ENCODE results near the gene UNC80. TPM values are rescaled to one million over a fixed set of nuclear protein-coding genes. Genes with fewer than 3 reads are reported as not detected.

Gene UNC80
- total RNA-seq, 1 experiment from 2014 or later = under 0.01 TPM

DNA sequence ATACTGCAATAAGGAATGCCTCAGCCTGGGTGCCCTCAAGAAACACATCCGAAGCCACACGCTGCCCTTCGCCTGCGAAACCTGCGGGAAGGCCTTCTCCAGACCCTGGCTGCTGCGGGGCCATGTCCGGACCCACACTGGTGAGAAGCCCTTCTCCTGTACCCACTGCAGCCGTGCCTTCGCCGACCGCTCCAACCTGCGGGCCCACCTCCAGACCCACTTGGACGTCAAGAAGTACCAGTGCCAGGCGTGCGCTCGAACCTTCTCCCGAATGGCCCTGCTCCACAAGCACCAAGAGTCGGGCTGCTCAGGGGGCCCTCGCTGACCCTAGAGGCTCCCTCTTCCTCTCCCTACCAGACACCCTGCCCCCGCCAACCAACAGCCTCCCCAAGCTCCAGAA lies 37.6 kb downstream of the UNC80 start:
- DNase-seq (ENCODE audit: low read depth) = no peak

DNA sequence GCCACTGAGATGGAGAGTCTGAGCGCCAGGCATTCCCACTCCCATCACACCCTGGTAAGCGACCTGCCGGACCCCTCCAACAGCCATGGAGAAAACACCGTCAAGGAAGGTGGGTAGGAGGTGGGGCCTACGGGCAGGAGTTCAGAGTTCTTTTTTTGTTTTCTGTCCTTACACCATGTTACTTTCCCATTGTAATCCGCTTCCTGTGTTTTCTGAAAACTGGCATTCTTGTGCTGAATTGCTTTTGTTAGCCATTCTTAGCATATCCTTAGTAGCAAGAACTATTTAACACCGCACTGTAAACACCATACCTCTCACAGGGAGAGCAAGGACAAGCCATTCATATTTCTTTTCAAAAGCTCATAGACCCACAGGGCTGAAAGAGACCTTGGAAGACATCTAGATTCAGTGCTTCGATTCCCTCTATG lies 46.2 kb downstream of the UNC80 start:
- no peak for DNase-seq (ENCODE audit: low read depth)

DNA sequence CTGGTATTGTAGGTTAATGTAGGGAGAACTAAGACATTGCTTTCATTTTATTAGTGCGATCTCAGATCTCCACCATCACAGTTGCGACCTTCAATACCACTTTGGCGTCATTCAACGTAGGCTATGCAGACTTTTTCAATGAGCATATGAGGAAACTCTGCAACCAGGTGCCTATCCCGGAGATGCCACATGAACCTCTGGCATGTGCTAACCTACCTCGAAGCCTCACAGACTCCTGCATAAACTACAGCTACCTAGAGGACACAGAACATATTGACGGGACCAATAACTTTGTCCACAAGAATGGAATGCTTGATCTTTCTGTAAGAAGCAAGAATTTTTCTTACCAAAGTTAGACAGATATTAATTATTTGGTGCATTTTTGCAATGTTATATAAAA lies 47.3 kb downstream of the UNC80 start:
- DNase-seq (ENCODE audit: low read depth) = no peak

DNA sequence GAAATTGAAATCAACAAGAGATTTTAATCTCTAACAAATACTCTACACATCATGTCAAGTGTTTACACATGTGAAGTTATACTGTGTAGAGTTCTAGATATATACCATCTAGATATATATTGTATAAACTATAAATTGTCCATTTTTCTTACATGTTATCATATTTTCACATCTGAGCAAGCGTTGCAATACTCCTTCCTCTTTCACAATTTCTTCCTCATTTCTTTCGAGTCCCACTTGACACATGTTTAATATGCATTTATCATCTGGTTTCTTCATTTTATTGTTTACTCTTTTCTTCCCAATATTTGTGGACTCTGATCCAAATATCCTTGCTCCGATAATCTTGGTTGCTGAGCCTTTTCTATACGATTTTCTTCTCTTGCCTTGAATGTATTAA lies 50.2 kb downstream of the UNC80 start:
- DNase-seq (ENCODE audit: low read depth) = no peak

DNA sequence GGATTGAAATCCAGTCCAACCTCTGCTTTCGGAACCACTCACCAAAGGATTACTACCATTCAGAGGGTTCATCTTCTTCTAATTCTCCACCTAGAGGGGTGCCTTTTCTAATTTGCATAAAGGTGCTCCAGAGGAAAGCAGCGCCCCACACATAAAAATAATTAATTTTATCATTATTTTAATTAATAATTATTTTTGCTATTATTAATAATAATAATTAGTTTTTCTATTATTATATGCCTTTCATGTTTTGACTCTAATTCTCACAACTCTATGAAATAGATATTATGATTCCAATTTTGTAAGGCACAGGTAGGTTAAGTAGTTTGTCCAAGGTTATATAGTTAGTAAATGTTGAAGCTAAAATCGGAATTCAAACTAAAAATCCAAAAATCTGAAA lies 51.9 kb downstream of the UNC80 start:
- no peak for DNase-seq (ENCODE audit: low read depth)

DNA sequence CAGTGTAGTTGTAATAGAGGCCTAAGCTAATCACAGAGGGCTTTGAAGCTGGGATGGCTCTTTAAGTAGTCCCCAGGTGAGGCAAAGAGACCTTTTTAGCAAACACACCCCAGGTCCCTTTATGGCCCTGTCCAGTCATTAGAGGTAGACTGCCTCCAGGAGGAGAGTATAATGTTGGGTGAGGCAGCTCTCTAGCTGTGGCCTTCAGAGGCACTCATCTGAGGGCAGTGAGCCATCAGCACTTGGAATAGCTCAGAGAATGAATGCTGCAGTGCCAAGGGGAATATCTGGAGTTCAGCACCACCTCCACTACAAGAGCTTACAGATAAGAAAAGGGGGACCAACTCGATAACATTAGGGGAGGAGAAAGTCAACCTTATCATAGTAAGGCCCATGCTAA lies 52.8 kb downstream of the UNC80 start:
- DNase-seq (ENCODE audit: low read depth) = no peak

DNA sequence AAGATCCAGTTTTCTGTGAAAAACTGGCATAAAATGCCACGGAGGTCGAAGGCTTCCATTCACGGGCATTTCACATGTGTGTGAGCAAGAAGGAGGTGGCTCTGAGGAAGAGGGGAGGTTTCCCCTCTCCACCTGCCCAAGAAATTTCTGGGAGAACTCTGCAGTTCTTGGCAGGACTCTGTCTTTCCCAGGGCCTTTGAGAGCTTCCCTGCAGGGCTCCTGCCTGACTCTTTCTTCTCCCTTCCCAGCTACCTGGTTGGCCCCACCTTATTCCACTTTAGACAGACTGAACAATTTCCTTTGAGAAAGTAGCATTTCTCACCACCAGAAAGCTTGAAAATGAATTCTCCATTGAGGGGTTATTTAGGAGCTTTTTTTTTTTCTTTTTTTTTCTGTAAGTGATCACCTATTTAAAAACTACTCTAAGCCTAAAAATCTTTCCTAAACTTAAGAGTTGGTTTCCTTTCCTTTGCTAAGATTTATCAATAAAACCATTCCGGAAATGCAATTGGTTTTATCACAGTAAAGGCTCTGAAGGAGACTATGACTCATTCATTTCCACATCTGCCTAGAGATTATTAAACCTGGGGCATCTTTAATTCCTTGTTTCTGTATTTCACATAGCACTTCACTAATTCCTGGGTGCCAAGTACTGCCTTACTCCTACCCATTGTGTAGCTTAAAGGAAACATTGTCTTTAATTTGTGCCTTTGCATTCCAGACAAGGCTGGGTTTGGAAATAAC lies 59.3 kb downstream of the UNC80 start:
- no peak for DNase-seq (ENCODE audit: low read depth)

DNA sequence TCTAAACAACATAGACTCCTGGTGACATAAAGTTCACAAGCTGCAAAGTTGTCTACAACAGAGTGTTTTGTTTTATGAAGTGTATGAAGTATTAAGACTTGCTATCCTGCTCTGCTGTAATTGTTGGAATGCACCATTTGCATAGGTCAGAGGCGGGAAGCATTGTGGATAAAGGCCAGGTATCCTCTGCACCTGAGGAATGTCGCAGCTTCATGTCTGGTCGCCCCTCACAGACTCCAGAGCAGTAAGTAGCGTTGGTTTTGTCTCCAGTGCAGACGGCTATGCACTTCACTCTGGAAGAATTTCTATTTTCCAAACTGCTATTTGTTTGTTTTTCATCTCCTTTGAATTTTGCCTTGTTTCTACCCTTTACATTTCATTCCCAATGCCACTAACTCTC lies 63.1 kb downstream of the UNC80 start:
- DNase-seq (ENCODE audit: low read depth) = no peak

DNA sequence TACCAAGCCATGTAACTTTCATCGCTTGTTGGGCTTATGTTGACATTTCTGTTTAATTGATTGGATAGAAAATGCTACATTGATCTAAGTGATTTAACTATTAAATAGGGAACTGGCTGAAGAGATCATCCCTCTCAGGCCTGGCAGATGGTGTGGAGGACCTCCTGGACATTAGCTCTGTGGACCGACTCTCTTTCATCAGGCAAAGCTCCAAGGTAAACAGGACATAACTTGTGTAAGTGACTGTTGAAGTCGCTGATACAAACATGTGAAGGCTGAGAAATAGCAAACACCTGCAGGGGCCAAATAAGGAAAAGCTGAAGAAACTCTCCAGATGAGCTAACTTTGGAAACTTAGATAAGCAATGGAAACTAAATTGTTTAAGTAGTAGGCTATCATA lies 68.8 kb downstream of the UNC80 start:
- DNase-seq (ENCODE audit: low read depth) = no peak

DNA sequence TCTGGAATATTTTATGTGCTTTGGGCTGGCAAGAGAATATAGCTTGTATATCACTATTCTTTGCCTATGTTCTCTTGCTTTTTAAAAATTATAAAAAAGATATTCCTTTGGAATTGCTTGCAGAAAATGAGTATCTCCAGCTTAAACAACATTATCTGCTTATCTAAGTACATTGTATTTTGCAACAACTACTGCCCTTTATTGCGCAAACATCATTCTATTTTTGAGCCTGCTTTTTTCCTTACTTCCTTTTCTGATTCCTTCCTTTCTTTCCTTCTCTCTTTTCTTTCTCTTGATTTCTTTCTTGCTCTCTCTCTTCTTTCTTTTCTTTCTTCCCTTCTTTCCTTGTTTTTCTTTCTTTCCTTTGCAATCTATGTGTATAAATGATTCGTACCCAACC lies 74.0 kb downstream of the UNC80 start:
- no peak for DNase-seq (ENCODE audit: low read depth)

DNA sequence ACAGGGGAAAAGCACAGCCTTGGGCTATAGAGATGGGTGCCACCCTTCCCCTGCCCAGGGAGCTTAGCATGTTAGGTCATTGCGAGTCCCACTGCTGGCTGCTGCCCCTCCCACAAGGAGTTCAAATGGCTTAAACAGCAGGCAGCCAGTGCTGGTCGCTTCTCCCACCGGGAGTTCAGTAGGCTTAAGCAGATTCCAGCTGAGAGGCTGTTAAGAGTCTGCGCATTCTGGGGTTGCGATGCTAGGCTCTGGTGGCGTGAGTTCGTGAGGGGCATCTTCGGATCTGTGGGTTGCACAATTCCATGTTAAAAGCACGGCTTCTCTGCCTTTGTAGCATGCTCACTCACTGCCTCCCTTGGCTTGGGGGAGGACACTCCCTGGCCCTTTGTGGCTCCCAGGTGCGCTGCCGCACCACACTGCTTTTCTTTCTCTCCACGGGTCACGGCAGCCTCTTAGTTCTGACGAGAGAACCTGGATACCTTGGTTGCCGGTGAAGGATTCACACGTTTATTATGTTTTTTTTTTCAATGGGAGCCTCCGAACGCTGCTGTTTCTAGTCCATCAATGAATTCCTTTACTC lies 93.2 kb downstream of the UNC80 start:
- DNase-seq (ENCODE audit: low read depth) = no peak

DNA sequence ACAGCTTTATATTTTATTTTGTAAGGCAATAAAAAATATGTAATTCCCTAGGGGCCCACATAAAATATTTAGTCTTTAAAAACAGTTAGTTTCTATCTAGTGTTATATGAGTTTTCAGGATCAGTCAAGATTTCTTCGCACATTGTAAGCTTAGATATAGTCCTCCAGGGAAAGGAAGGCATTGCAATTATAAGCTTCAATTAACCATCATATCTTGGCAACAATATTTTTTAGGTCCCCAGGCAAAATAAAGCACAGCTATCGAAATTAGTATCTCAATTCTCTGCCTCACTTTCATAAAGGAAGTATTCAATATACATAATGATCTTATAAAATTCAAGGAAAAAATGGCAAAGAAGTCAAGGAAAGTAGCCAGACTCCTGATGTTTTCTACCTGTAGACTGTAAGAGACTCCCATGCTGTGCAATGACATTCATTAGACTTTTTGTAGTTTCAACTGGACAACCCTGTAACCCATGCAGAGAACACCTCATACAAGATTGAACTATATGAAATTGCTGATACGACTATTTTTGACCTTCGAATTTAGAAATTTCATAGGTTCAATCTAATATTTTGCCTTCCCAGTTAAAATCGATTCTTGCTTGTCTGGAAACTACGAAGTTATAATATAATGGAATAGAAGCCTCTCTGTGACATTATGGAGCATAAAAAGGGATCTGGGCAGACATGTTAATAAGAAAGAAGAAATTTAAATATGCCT lies 96.8 kb downstream of the UNC80 start:
- DNase-seq (ENCODE audit: low read depth) = no peak

DNA sequence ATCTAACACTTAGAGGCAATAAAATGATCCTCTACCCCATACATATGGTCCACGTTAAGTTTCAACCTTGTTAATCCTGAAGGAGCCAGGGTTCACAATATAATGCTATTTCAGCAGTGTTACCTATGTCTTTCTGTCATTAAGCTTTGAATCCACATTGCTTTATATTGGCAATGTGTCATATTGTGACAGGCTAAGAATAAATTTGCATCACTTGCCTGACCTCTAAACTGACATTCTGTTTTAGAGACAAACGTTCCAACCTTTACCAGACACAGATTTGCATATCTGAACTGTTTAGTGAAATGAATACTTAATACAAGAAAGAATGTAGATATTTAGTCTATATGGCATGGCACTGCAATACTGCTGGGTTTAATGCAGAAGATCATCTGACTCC lies 98.4 kb downstream of the UNC80 start:
- no peak for DNase-seq (ENCODE audit: low read depth)

DNA sequence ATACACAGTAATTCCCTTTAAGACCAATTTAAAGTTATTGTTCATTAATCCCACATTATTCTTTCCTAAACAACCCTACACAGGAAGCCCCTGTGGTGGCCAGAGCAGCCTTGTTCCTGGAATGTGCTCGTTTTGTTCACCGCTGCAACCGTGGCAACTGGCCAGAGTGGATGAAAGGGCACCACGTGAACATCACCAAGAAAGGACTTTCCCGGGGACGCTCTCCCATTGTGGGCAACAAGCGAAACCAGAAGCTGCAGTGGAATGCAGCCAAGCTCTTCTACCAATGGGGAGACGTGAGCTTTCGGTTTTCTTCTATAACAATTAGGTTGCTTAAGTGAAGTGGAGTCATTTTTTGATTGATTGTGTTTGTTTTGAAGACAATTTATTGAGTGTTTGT lies 101.0 kb downstream of the UNC80 start:
- DNase-seq (ENCODE audit: low read depth) = peak; percentile 78

DNA sequence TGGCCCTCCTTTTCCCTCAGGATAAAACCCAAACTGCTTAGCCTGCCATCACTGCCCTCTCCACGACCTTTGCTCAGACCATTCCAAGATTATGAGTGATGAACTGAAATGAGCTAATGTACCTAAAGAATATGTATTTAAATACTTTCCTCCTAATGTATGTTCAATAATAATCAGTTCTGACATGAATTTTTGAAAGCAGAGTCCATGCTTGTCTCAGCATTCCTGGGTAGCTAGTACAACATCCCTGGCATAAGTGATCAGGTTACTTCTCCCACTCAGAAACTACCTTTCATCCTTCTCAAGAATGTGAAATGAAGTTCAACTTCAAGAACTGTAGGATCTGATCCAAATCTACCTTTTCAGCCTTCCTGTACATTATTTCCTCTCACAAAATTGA lies 103.6 kb downstream of the UNC80 start:
- DNase-seq (ENCODE audit: low read depth) = no peak

DNA sequence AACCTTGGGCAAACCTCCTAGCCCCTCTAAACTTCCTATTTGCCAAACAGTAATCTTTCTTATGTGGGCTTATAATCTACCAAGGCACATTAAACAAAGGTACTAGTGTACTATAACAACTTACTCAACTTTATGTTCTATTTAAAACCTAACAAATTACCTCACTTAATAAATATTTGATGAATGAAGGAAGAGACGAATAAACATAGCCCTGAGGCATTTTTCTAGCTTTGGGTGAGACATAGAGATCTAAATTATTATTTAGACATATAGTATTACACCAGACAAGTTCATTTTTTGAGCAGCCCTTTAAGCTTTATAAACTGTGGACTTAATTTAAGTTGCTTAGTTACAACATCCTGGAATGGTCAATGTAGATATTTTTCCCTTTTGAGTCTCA lies 104.6 kb downstream of the UNC80 start:
- DNase-seq (ENCODE audit: low read depth) = no peak

DNA sequence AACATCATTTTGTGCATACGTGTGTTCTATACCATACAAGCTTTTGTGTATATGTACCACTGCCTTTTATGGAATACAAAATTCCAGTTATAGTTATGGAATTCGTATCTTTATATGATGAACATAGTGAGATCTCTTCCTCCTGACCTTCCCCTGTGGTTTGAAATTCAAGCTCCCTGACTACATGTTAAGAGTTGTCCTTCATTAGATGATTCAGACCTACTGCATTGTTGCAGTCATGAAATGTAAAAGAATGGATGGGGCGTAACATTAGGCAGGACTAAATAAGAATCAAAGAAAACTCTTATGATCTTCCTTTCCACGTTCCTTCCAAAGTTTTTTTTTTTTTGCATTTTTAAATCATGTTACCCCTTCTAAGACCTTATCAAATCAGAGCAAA lies 107.1 kb downstream of the UNC80 start:
- no peak for DNase-seq (ENCODE audit: low read depth)

DNA sequence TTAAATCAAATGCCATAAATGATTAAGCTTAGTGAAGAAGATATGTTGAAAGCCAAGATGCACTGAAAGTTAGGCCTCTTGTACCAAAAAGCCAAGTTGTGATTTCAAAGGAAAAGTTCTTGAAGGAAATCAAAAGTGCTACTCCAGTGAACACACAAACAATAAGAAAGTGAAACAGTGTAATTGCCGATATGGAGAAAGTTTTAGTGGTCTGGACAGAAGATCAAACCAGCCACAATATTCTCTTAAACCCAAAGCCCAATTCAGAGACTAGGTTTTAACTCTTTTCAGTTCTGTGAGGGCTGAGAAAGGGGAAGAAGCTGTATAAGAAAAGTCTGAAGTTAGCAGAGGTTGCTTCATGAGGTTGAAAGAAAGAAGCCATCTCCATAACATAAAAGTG lies 129.0 kb downstream of the UNC80 start:
- no peak for DNase-seq (ENCODE audit: low read depth)

DNA sequence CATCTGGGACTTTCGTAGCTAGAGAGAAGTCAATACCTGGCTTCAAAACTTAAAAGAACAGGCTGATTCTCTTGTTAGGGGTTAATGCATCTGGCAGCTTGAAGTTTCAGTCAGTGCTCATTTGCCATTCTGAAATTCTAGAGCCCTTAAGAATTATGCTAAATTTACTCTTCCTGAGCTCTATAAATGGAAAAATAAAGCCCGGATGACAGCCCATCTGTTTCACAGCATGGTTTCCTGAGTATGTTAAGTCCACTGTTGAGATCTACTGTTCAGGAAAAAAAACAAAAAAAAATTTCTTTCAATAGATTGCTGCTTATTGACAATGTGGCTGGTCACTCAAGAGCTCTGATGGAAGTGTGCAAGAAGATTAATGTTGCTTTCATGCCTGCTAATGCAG lies 129.5 kb downstream of the UNC80 start:
- DNase-seq (ENCODE audit: low read depth) = no peak

DNA sequence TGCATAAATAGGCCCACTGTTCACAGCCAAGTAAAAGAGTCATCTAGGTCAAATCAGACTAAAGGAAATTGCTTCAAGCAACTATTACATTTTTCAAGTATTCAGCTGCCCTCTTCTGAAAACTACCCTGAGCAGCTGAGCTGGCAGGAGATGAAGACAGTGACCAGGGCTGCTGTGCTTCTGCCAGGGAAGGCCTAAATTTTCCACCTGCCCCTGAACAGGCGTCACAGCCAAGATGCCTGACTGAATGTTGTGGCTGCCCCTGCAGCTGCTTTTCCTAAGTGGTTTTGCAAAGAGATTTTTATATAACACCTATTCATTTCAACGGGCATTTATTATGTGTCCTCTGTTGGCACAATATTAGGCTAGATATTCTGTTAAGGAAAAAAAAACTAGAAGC lies 134.1 kb downstream of the UNC80 start:
- no peak for DNase-seq (ENCODE audit: low read depth)

DNA sequence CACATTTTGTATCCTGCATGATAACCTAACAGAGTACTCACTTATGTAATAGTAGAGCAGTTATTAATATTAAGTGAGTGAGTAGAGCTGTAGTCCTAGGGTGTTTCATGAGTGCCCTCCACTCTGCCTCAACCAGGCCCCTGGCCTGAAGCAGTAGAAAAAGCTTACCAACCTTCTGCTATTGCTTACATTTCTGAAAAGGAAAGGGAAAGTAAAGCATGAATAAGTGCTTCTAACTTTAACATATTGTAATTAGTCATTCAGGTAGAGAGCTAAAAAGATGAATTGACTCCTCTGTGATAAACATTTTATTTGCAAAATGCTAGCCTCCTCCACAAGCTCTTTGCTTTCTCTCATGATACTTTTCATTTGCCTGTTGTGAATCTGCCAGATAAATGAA lies 136.1 kb downstream of the UNC80 start:
- no peak for DNase-seq (ENCODE audit: low read depth)

DNA sequence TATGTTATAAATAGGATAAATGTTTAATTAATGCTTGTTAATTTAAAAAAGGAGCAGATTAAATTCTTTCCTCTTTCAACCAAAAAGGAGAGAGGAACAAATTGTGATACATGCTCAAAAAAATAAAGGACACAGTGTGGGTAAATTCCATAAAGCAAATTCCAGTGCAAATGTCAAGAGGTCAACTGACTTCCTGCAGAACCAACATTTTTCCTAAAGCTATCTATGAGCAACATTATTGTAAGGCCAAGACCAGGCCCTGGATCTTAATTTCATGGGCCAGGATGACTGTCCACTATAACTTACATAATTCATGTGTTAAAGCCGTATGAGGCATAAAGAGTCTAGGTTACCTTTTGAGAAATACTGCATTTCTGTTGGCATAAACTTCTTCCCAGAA lies 136.9 kb downstream of the UNC80 start:
- no peak for DNase-seq (ENCODE audit: low read depth)

DNA sequence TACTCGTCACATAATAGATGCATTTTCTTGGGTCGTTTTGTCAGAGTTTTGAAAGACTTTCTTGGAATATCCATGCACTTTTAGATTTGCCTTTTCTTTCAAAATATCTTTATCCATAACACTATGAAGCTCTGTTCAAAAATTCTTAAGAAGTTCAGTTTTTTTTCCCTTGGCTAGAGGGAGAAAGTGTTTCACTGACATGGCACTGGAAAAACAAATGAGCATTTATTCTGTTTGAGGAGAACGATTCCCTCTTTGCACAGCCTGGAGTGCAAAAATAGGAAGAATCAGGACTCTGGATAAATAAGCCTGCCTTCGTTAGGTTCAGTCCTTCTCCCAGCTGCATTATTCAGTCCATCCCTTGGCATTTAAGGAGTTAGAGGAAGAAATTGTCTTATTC lies 139.9 kb downstream of the UNC80 start:
- no peak for DNase-seq (ENCODE audit: low read depth)

Data from RPMI7951 (cell line).